ENCODE results near the gene OSCP1.
A peak's percentile ranks its signal among the peaks of the same experiment; 100 is the strongest.

The OSCP1 gene

GRCh38 chr1:36447450-36447849 lies 2.8 kb downstream of the OSCP1 start:
- no peak for DNase-seq (ENCODE audit: low read depth)
- no peak for TF ChIP-seq CTCF (IDR thresholded peaks at IDR 0.05; ENCODE audit: low read depth, low read length, missing control alignments)
- in situ Hi-C loops (cut with HindIII; ENCODE audit: low sequenced_read_pairs), result no loop called here
- H3K4me3 ChIP-seq (ENCODE audit: low read depth, low read length), result no peak overlapping the region

GRCh38 chr1:36446746-36447145 lies 3.5 kb downstream of the OSCP1 start:
- TF ChIP-seq CTCF (IDR thresholded peaks at IDR 0.05; ENCODE audit: low read depth, low read length, missing control alignments), result no peak
- no peak overlapping the region for H3K4me3 ChIP-seq (ENCODE audit: low read depth, low read length)
- in situ Hi-C loops (cut with HindIII; ENCODE audit: low sequenced_read_pairs), result no loop called here
- DNase-seq (ENCODE audit: low read depth), result no peak

- no peak overlapping the region for H3K4me3 ChIP-seq (ENCODE audit: low read depth, low read length)
- no peak for DNase-seq (ENCODE audit: low read depth)
- TF ChIP-seq CTCF (IDR thresholded peaks at IDR 0.05; ENCODE audit: low read depth, low read length, missing control alignments), result peak; percentile 15
- in situ Hi-C loops (cut with HindIII; ENCODE audit: low sequenced_read_pairs), result no loop called here
Measured at GRCh38 chr1:36446271-36446670, 4.0 kb downstream of the OSCP1 start.

GRCh38 chr1:36443297-36443696 lies 7.0 kb downstream of the OSCP1 start:
- no peak overlapping the region for H3K4me3 ChIP-seq (ENCODE audit: low read depth, low read length)
- no peak for TF ChIP-seq CTCF (IDR thresholded peaks at IDR 0.05; ENCODE audit: low read depth, low read length, missing control alignments)
- DNase-seq (ENCODE audit: low read depth), result no peak
- in situ Hi-C loops (cut with HindIII; ENCODE audit: low sequenced_read_pairs), result no loop called here

GRCh38 chr1:36442337-36442736 lies 7.9 kb downstream of the OSCP1 start:
- DNase-seq (ENCODE audit: low read depth), result no peak
- no peak for TF ChIP-seq CTCF (IDR thresholded peaks at IDR 0.05; ENCODE audit: low read depth, low read length, missing control alignments)
- no peak overlapping the region for H3K4me3 ChIP-seq (ENCODE audit: low read depth, low read length)
- in situ Hi-C loops (cut with HindIII; ENCODE audit: low sequenced_read_pairs), result no loop called here

- no peak overlapping the region for H3K4me3 ChIP-seq (ENCODE audit: low read depth, low read length)
- in situ Hi-C loops (cut with HindIII; ENCODE audit: low sequenced_read_pairs), result no loop called here
- no peak for DNase-seq (ENCODE audit: low read depth)
- TF ChIP-seq CTCF (IDR thresholded peaks at IDR 0.05; ENCODE audit: low read depth, low read length, missing control alignments), result no peak
Measured at GRCh38 chr1:36440646-36441045, 9.6 kb downstream of the OSCP1 start.

GRCh38 chr1:36440044-36440443 lies 10.2 kb downstream of the OSCP1 start:
- no peak overlapping the region for H3K4me3 ChIP-seq (ENCODE audit: low read depth, low read length)
- TF ChIP-seq CTCF (IDR thresholded peaks at IDR 0.05; ENCODE audit: low read depth, low read length, missing control alignments), result no peak
- in situ Hi-C loops (cut with HindIII; ENCODE audit: low sequenced_read_pairs), result no loop called here
- DNase-seq (ENCODE audit: low read depth), result no peak

Measured in astrocyte of the cerebellum (primary cell).